GM23338 (cell line): ENCODE data around the gene PROZ. TPM values are rescaled to one million over a fixed set of nuclear protein-coding genes. Genes with fewer than 3 reads are reported as not detected.

Experiments used
- ATAC-seq: fragments of 200-7000 bp; cut with Tn5 transposase; 3 replicates; pipeline ENCODE4 v1.9.1; 2020
- DNase-seq: peaks from one replicate; pipeline ENCODE4 v3.0.0-alpha.2; 2015; ENCODE audit warnings: low spot score
- H2AFZ ChIP-seq: fragments of 200-600 bp; sonication (generic); 2 replicates; pipeline ENCODE4 v1.8.0; 2016; ENCODE audit warnings: antibody characterized with exemption, mild to moderate bottlenecking, moderate library complexity
- H3F3A ChIP-seq: fragments of 200-600 bp; sonication (generic); replicated peaks from 2 replicates; pipeline ENCODE4 v1.8.0; 2017; ENCODE audit warnings: antibody characterized with exemption, mixed run types, low read depth
- H3K27ac ChIP-seq: fragments of 200-600 bp; sonication (generic); 2 replicates; pipeline ENCODE4 v1.6.1; 2016; ENCODE audit warnings: low read depth
- H3K27me3 ChIP-seq: fragments of 200-600 bp; sonication (generic); 2 replicates; pipeline ENCODE4 v1.8.0; 2016; ENCODE audit warnings: mild to moderate bottlenecking, mixed run types, moderate library complexity; ENCODE audit not compliant: insufficient read depth
- H3K36me3 ChIP-seq: fragments of 200-600 bp; sonication (generic); 2 replicates; pipeline ENCODE4 v1.8.0; 2016; ENCODE audit warnings: mild to moderate bottlenecking; ENCODE audit not compliant: insufficient read depth
- H3K4me1 ChIP-seq: fragments of 200-600 bp; sonication (generic); 2 replicates; pipeline ENCODE4 v1.8.0; 2016; ENCODE audit warnings: mild to moderate bottlenecking, moderate library complexity; ENCODE audit not compliant: insufficient read depth
- H3K4me2 ChIP-seq: fragments of 200-600 bp; sonication (generic); 2 replicates; pipeline ENCODE4 v1.7.1; 2017; ENCODE audit warnings: mixed run types
- H3K4me3 ChIP-seq: fragments of 200-600 bp; sonication (generic); 2 replicates; pipeline ENCODE4 v1.6.1; 2016; ENCODE audit warnings: mixed run types
- H3K79me2 ChIP-seq: fragments of 200-600 bp; sonication (generic); replicated peaks from 2 replicates; pipeline ENCODE4 v1.8.0; 2017; ENCODE audit warnings: mild to moderate bottlenecking; ENCODE audit not compliant: insufficient read depth
- H3K9me2 ChIP-seq: fragments of 200-600 bp; sonication (generic); 2 replicates; pipeline ENCODE4 v1.8.0; 2017; ENCODE audit not compliant: insufficient read depth
- H4K20me1 ChIP-seq: fragments of 200-600 bp; sonication (generic); replicated peaks from 2 replicates; pipeline ENCODE4 v1.8.0; 2017; ENCODE audit warnings: mild to moderate bottlenecking; ENCODE audit not compliant: insufficient read depth
- H3K27ac Mint-ChIP-seq: 2 replicates; pipeline ENCODE4 v1.8.0; 2020; ENCODE audit warnings: inconsistent platforms, mild to moderate bottlenecking, moderate library complexity, mixed read lengths
- H3K27me3 Mint-ChIP-seq: 3 replicates; pipeline ENCODE4 v1.8.0; 2022; ENCODE audit warnings: low read depth, mild to moderate bottlenecking, moderate library complexity, mixed read lengths, inconsistent platforms; ENCODE audit not compliant: insufficient read depth, poor library complexity
- H3K36me3 Mint-ChIP-seq: 3 replicates; pipeline ENCODE4 v1.8.0; 2021; ENCODE audit warnings: low read depth, mild to moderate bottlenecking, inconsistent platforms, moderate library complexity, mixed read lengths
- H3K4me1 Mint-ChIP-seq: 3 replicates; pipeline ENCODE4 v1.8.0; 2020; ENCODE audit warnings: mild to moderate bottlenecking, inconsistent platforms, mixed read lengths
- H3K4me3 Mint-ChIP-seq: 3 replicates; pipeline ENCODE4 v1.8.0; 2021; ENCODE audit warnings: moderate library complexity, mild to moderate bottlenecking, inconsistent platforms, mixed read lengths
- H3K9me3 Mint-ChIP-seq: 3 replicates; pipeline ENCODE4 v1.8.0; 2020; ENCODE audit warnings: moderate library complexity, mild to moderate bottlenecking, inconsistent platforms, mixed read lengths
- CTCF ChIP-seq, 2 experiments: fragments of 200-600 bp in 1 of 2; sonication (generic) in 1 of 2; conservative IDR thresholded peaks; 2 replicates each; pipeline versions ENCODE4 v1.5.1 to v1.6.1; 2016 to 2017; ENCODE audit warnings: antibody characterized with exemption in 2 of 2, low read depth in 2 of 2, mild to moderate bottlenecking in 2 of 2, moderate library complexity in 1 of 2
- EZH2 ChIP-seq: fragments of 200-600 bp; sonication (generic); IDR thresholded peaks from one replicate; pipeline ENCODE4 v1.8.0; 2017; ENCODE audit warnings: antibody characterized with exemption, mild to moderate bottlenecking, low read depth; ENCODE audit not compliant: unreplicated experiment
- JUNB ChIP-seq: IDR thresholded peaks from one replicate; pipeline ENCODE4 v1.6.1; 2016; ENCODE audit warnings: antibody characterized with exemption; ENCODE audit not compliant: unreplicated experiment
- NANOG ChIP-seq: IDR thresholded peaks from 2 replicates; pipeline ENCODE4 v1.6.1; 2016; ENCODE audit warnings: antibody characterized with exemption, borderline replicate concordance
- POLR2AphosphoS5 ChIP-seq: IDR thresholded peaks from 2 replicates; pipeline ENCODE4 v1.6.1; 2016; ENCODE audit warnings: antibody characterized with exemption, low read depth
- REST ChIP-seq: IDR thresholded peaks from one replicate; pipeline ENCODE4 v1.6.1; 2018; ENCODE audit warnings: antibody characterized with exemption; ENCODE audit not compliant: unreplicated experiment
- ZNF114 ChIP-seq: fragments of 250-450 bp; sonication (Bioruptor Pico); IDR thresholded peaks from 2 replicates; pipeline ENCODE4 v1.5.0; 2020; ENCODE audit warnings: mild to moderate bottlenecking, moderate library complexity
- ZNF331 ChIP-seq: fragments of 250-450 bp; sonication (Bioruptor Pico); IDR thresholded peaks from 2 replicates; pipeline ENCODE4 v1.5.0; 2020; ENCODE audit warnings: low read depth, mild to moderate bottlenecking, moderate library complexity
- polyA plus RNA-seq: library from polyadenylated mRNA; unstranded; fragments of >200 nt; fragmentation: Nextera tagmentation; extraction: Ambion mirVana; gene quantifications from 2 replicates; pipeline ENCODE4 v1.2.1, GENCODE V29; 2016
- total RNA-seq: library from RNA; depleted of rRNA; stranded (reverse); fragments of >200 nt; shearing (Covaris generic); gene quantifications from 2 replicates; pipeline ENCODE4 v1.2.3, GENCODE V29; 2014

The PROZ gene
- total and polyA plus RNA-seq, 2 experiments from 2014 or later, result 0.53 TPM; not detected in 1

- no peak for TF ChIP-seq REST
- TF ChIP-seq EZH2, result no peak
- TF ChIP-seq ZNF331 (CRISPR knock-in tag), result no peak
- no peak for TF ChIP-seq POLR2AphosphoS5
- TF ChIP-seq ZNF114 (CRISPR knock-in tag), result no peak
- TF ChIP-seq JUNB, result no peak
- TF ChIP-seq NANOG, result no peak
These were observed 27.8 kb downstream of the PROZ start (continued) for GRCh38 chr13:113186061-113186900.

GRCh38 chr13:113187263-113187669 lies 28.8 kb downstream of the PROZ start:
- Mint-ChIP-seq H3K4me1 (peaks cover 2% of the 10 kb centered on the region; the same call in 1 of the 3 replicates), H3K9me3 (no peaks in the 10 kb centered on the region; the same call in 2 of the 3 replicates), H3K4me3 (no peak overlapping the region), H3K27ac (no peak overlapping the region), H3K27me3 (peaks cover 2% of the 10 kb centered on the region), H3K36me3 (peaks cover 71% of the 10 kb centered on the region)
- Histone ChIP-seq H3K79me2 (peaks cover 9% of the 10 kb centered on the region; the same call in 1 of the 2 replicates), H3K4me3 (no peak overlapping the region), H3F3A (0 out of 2 replicates have a peak, but pooled peaks cover 4% of the 10 kb centered on the region), H3K4me2 (no peak overlapping the region), H3K27me3 (no peaks in the 10 kb centered on the region), H3K27ac (no peak overlapping the region), H3K4me1 (no peaks in the 10 kb centered on the region), H3K36me3 (peaks cover 52% of the 10 kb centered on the region), H4K20me1 (peaks cover 4% of the 10 kb centered on the region), H3K9me2 (no peaks in the 10 kb centered on the region), H2AFZ (no peak overlapping the region)
- ATAC-seq (no peak), DNase-seq (no peak)
- TF ChIP-seq POLR2AphosphoS5, result no peak
- TF ChIP-seq CTCF (conservative IDR thresholded peaks at IDR 0.05; ENCODE audit: low read depth in 2 of 2), result no peak
